Suprapubic skin (tissue), 4 donors: ENCODE results near the gene PACRG. TPM values are rescaled to one million over a fixed set of nuclear protein-coding genes. Genes with fewer than 3 reads are reported as not detected.

Source experiments
- DNase-seq, 2 donors: peaks; one replicate each; pipeline ENCODE4 v3.0.0-alpha.2; 2019; ENCODE audit warnings: low spot score in 2 of 2
- H3K27ac ChIP-seq: fragments of 200-600 bp; sonication (generic); one replicate; pipeline ENCODE4 v1.5.1; 2019
- H3K27me3 ChIP-seq: fragments of 200-600 bp; sonication (generic); one replicate; pipeline ENCODE4 v1.5.1; 2019
- H3K36me3 ChIP-seq: fragments of 200-600 bp; sonication (generic); one replicate; pipeline ENCODE4 v1.5.1; 2019
- H3K4me1 ChIP-seq: fragments of 200-600 bp; sonication (generic); one replicate; pipeline ENCODE4 v1.5.1; 2019
- H3K4me3 ChIP-seq: fragments of 200-600 bp; sonication (generic); one replicate; pipeline ENCODE4 v1.5.1; 2019; ENCODE audit warnings: mild to moderate bottlenecking
- H3K9me3 ChIP-seq: fragments of 200-600 bp; sonication (generic); one replicate; pipeline ENCODE4 v1.5.1; 2019
- CTCF ChIP-seq, 2 donors: fragments of 200-600 bp in 1 of 2; fragments of 450-650 bp in 1 of 2; sonication (generic) in 1 of 2; IDR thresholded peaks; one replicate each; pipeline ENCODE4 v1.5.1; 2016 to 2019; ENCODE audit warnings: antibody characterized with exemption in 2 of 2, mild to moderate bottlenecking in 1 of 2, moderate library complexity in 1 of 2
- EP300 ChIP-seq: sonication (generic); formaldehyde crosslinking; IDR thresholded peaks from one replicate; pipeline ENCODE4 v1.6.1; 2017; ENCODE audit warnings: antibody characterized with exemption
- POLR2A ChIP-seq, 2 donors: fragments of 450-650 bp; IDR thresholded peaks; one replicate each; pipeline ENCODE4 v1.6.1; 2017; ENCODE audit warnings: antibody characterized with exemption in 2 of 2, mild to moderate bottlenecking in 2 of 2, moderate library complexity in 2 of 2
- POLR2AphosphoS5 ChIP-seq, 3 donors: sonication (generic); formaldehyde crosslinking; IDR thresholded peaks; one replicate each; pipeline ENCODE4 v1.6.1; 2017; ENCODE audit warnings: antibody characterized with exemption in 3 of 3
- WGBS: methylation state at CpG from one replicate; pipeline ENCODE4 v1.1.5; 2018; 5-methylcytosine and 5-hydroxymethylcytosine counted together
- total RNA-seq, 4 donors: library from RNA; depleted of rRNA; stranded (reverse); fragments of >200 nt; gene quantifications; one replicate each; pipeline ENCODE4 v1.1.0, GENCODE V29; 2016

Gene PACRG
- total RNA-seq, 4 donors from 2014 or later: 1.1 to 2.3 (median 2.0) TPM

GRCh38 chr6:163183806-163184205 is 456.0 kb downstream of the PACRG start:
- Histone ChIP-seq H3K27ac (no peak overlapping the region), H3K4me3 (no peak overlapping the region), H3K9me3 (no peaks in the 10 kb centered on the region), H3K4me1 (no peaks in the 10 kb centered on the region), H3K27me3 (no peaks in the 10 kb centered on the region), H3K36me3 (no peaks in the 10 kb centered on the region)
- DNase-seq: no peak
- TF ChIP-seq POLR2AphosphoS5 (IDR thresholded peaks at IDR 0.05) (no peak), CTCF (IDR thresholded peaks at IDR 0.05) (no peak), POLR2A (IDR thresholded peaks at IDR 0.05) (no peak), EP300 (no peak)
- WGBS: 43% methylated on average over 3 of the region's 3 CpGs

GRCh38 chr6:163185744-163186143 is 458.0 kb downstream of the PACRG start:
- Histone ChIP-seq H3K27ac (no peak overlapping the region), H3K36me3 (no peaks in the 10 kb centered on the region), H3K4me1 (no peaks in the 10 kb centered on the region), H3K27me3 (no peaks in the 10 kb centered on the region), H3K4me3 (no peak overlapping the region), H3K9me3 (no peaks in the 10 kb centered on the region)
- 78% methylated on average over 4 of the region's 4 CpGs for WGBS
- no peak for TF ChIP-seq EP300
- TF ChIP-seq POLR2AphosphoS5 (IDR thresholded peaks at IDR 0.05): no peak
- no peak for TF ChIP-seq POLR2A (IDR thresholded peaks at IDR 0.05)
- no peak for TF ChIP-seq CTCF (IDR thresholded peaks at IDR 0.05)
- DNase-seq: no peak

GRCh38 chr6:163186527-163186926 is 458.8 kb downstream of the PACRG start:
- Histone ChIP-seq H3K9me3 (no peaks in the 10 kb centered on the region), H3K27me3 (no peaks in the 10 kb centered on the region), H3K27ac (no peak overlapping the region), H3K4me1 (no peaks in the 10 kb centered on the region), H3K36me3 (no peaks in the 10 kb centered on the region), H3K4me3 (no peak overlapping the region)
- DNase-seq: no peak
- TF ChIP-seq CTCF (IDR thresholded peaks at IDR 0.05) (no peak), POLR2AphosphoS5 (IDR thresholded peaks at IDR 0.05) (no peak), EP300 (no peak), POLR2A (IDR thresholded peaks at IDR 0.05) (no peak)
- WGBS: 96% methylated on average over 14 of the region's 14 CpGs

- H3K27ac ChIP-seq: no peak overlapping the region
- H3K9me3 ChIP-seq: no peaks in the 10 kb centered on the region
- H3K4me1 ChIP-seq: no peaks in the 10 kb centered on the region
- 96% methylated on average over 17 of the region's 17 CpGs for WGBS
- no peak for DNase-seq
- H3K36me3 ChIP-seq: no peaks in the 10 kb centered on the region
- H3K4me3 ChIP-seq: no peak overlapping the region
- no peak for TF ChIP-seq EP300
- no peak for TF ChIP-seq CTCF (IDR thresholded peaks at IDR 0.05)
- TF ChIP-seq POLR2AphosphoS5 (IDR thresholded peaks at IDR 0.05): no peak
- no peak for TF ChIP-seq POLR2A (IDR thresholded peaks at IDR 0.05)
- H3K27me3 ChIP-seq: no peaks in the 10 kb centered on the region
Observed at GRCh38 chr6:163187201-163187600, 459.4 kb downstream of the PACRG start.

GRCh38 chr6:163187606-163188005 is 459.8 kb downstream of the PACRG start:
- no peaks in the 10 kb centered on the region for H3K27me3 ChIP-seq
- DNase-seq: no peak
- H3K4me1 ChIP-seq: no peaks in the 10 kb centered on the region
- H3K4me3 ChIP-seq: no peak overlapping the region
- no peak overlapping the region for H3K27ac ChIP-seq
- WGBS: 98% methylated on average over 11 of the region's 11 CpGs
- H3K9me3 ChIP-seq: no peaks in the 10 kb centered on the region
- no peaks in the 10 kb centered on the region for H3K36me3 ChIP-seq
- TF ChIP-seq POLR2A (IDR thresholded peaks at IDR 0.05): no peak

- Histone ChIP-seq H3K4me3 (no peak overlapping the region), H3K36me3 (no peaks in the 10 kb centered on the region), H3K27ac (no peak overlapping the region), H3K4me1 (no peaks in the 10 kb centered on the region), H3K9me3 (no peaks in the 10 kb centered on the region), H3K27me3 (no peaks in the 10 kb centered on the region)
- TF ChIP-seq CTCF (IDR thresholded peaks at IDR 0.05) (no peak), POLR2A (IDR thresholded peaks at IDR 0.05) (no peak), EP300 (no peak)
- WGBS: 90% methylated on average over 6 of the region's 6 CpGs
- DNase-seq: no peak
Observed at GRCh38 chr6:163188746-163189145, 461.0 kb downstream of the PACRG start.
